22Rv1 (cell line): ENCODE results near the gene ATP5MG.

Experiments
- H3K27ac ChIP-seq: fragments of 450-650 bp; 2 replicates; pipeline ENCODE4 v1.5.1; 2017
- CTCF ChIP-seq: fragments of 450-650 bp; IDR thresholded peaks from 2 replicates; pipeline ENCODE4 v1.5.1; 2017; ENCODE audit warnings: mild to moderate bottlenecking
- ZFX ChIP-seq: fragments of 450-650 bp; IDR thresholded peaks from 2 replicates; pipeline ENCODE4 v1.6.1; 2017; ENCODE audit warnings: antibody characterized with exemption, borderline replicate concordance

Gene ATP5MG

DNA sequence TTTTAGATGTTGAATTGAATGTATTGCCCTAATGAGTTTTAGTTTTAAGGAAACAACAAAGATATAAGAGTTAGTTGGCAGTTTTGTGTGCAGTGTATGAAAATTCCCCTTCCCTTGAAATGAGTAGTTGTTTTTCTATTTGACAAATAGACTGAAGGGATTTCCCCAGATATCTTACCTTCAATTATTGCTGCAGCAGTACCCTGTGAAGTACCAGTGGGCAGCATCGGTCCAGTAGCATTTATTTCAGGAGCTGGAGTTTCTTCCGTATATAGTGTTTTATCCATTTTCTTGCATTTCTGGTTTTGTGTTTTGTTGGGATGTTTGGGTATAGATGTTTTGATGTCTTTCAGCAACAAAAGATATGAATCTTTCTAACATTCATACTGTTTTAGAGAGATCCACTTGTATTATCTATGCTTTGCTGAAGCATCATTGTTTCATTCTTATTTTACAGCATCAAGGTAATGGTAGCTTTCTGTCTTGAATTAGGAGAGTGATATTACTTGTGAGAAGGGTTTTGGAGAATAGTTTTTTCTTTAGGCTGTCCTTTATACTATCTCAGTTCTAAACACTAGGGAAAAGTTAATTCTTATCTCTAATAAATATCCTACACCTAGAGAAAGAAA lies 42.3 kb downstream of the ATP5MG start:
- TF ChIP-seq ZFX (no peak), CTCF (no peak)

GRCh38 chr11:118447423-118447822 lies 46.0 kb downstream of the ATP5MG start:
- no peak overlapping the region for H3K27ac ChIP-seq
- TF ChIP-seq CTCF (no peak), ZFX (no peak)

More for the DNA sequence above, 42.3 kb downstream of the ATP5MG start:
- H3K27ac ChIP-seq, result no peak overlapping the region

DNA sequence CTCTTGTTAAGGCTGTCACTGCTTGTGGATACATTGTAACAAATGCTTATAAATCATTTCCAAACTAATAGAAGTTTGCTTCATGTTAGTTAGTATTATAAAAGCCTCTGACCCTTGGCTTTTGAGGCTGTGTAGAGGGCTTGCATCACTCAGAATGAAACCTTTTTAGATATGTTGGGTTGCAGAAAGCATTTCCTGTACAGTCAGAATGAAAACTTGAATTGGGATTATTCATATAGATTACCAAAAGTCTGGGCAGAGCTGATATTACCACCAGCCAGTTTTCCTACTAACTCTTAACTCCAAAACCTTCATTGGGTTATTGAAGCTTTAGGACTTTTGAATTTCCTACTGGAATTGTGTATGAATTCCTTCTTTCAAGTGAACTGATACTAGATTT lies 46.9 kb downstream of the ATP5MG start:
- no peak for TF ChIP-seq ZFX
- TF ChIP-seq CTCF, result no peak
- no peak overlapping the region for H3K27ac ChIP-seq

DNA sequence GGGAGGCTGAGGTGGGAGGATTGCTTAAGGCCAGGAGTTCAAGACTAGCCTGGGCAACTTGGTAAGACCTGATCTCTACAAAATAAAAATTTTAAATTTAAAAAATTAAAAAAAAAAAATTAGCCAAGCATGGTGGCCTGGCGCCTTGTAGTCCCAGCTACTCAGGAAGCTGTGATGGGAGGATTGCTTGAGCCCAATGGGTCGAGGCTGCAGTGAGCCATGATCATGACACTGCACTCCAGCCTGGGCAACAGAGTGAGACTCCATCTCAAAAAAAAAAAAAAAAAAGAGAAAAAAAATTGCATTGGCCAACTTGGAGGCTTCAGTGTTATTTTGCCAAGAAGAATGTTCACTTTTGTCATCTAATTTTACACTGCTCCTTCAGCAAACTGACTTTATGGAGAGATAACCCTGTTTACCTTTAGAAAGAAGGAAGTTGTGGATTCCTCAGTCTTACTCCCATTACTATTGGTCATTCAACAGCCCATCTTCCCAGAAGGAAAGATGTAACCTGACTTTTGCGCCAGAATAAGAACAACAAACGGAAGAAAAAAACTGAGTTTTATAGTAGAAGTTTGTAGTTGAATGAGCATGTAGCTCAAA lies 48.0 kb downstream of the ATP5MG start:
- no peak for TF ChIP-seq ZFX
- TF ChIP-seq CTCF, result no peak
- no peak overlapping the region for H3K27ac ChIP-seq

DNA sequence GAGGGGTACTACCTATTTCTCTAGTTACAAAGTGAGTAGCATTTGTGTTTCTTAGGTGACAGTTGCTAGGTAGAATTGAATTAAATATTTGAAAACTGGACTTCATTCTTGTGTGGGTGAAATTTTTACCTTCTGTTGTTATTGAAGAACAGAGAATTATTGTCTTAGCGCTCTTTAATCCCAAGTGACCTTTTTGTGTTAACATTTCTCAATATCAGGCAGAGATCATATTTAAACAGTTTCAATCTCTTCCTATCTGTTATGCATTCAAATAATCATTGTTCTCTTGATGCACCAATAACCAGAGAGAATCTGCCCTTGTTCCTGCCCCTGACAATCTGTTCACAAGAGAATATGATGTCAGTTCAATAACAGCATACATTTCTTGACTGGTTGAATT lies 49.0 kb downstream of the ATP5MG start:
- H3K27ac ChIP-seq, result no peak overlapping the region
- TF ChIP-seq ZFX, result no peak
- TF ChIP-seq CTCF, result no peak
